ENCODE data around the gene CSTPP1.
A peak's percentile ranks its signal among the peaks of the same experiment; 100 is the strongest.

GRCh38 chr11:47177229-47177845 lies 240.8 kb downstream of the CSTPP1 start:
- TF ChIP-seq CTCF (IDR thresholded peaks at IDR 0.05; ENCODE audit: insufficient read depth, low read length, poor library complexity, severe bottlenecking), result peak; percentile 90
- no peak for TF ChIP-seq EZH2phosphoT487 (conservative IDR thresholded peaks at IDR 0.05; ENCODE audit: low read length)
